Measurements from ENCODE around the gene STAC.

Gene STAC

GRCh38 chr3:36380221-36381031, at the start of gene STAC:
Gene STAC, plus strand, starts transcription at chr3:36380504. Its CDS starts 140 bp downstream, at chr3:36380644.
- no peak for DNase-seq (ENCODE audit: low spot score)

- DNase-seq (ENCODE audit: low spot score): no peak
These were observed 48.2 kb upstream of the STAC start for GRCh38 chr3:36332139-36332538.

- DNase-seq (ENCODE audit: low spot score): no peak
These were observed 18.1 kb upstream of the STAC start for GRCh38 chr3:36362216-36362615.

- DNase-seq (ENCODE audit: low spot score): no peak
These were observed 17.3 kb upstream of the STAC start for GRCh38 chr3:36362973-36363372.

- no peak for DNase-seq (ENCODE audit: low spot score)
These were observed 16.0 kb upstream of the STAC start for GRCh38 chr3:36364260-36364659.

GRCh38 chr3:36365829-36366228, 14.5 kb upstream of the STAC start:
- no peak for DNase-seq (ENCODE audit: low spot score)

- DNase-seq (ENCODE audit: low spot score): no peak
These were observed 14.0 kb upstream of the STAC start for GRCh38 chr3:36366308-36366707.

- no peak for DNase-seq (ENCODE audit: low spot score)
These were observed 12.3 kb upstream of the STAC start for GRCh38 chr3:36367912-36368573.

- DNase-seq (ENCODE audit: low spot score): no peak
These were observed 7.8 kb upstream of the STAC start for GRCh38 chr3:36372534-36372935.

- DNase-seq (ENCODE audit: low spot score): no peak
These were observed 7.2 kb upstream of the STAC start for GRCh38 chr3:36373084-36373483.

- no peak for DNase-seq (ENCODE audit: low spot score)
These were observed 6.6 kb upstream of the STAC start for GRCh38 chr3:36373666-36374065.

- no peak for DNase-seq (ENCODE audit: low spot score)
These were observed 458 bp upstream of the STAC start for GRCh38 chr3:36379872-36380220.

- no peak for DNase-seq (ENCODE audit: low spot score)
These were observed 1.1 kb downstream of the STAC start for GRCh38 chr3:36381311-36381956.

GRCh38 chr3:36393563-36393962, 13.3 kb downstream of the STAC start:
- DNase-seq (ENCODE audit: low spot score): no peak

- no peak for DNase-seq (ENCODE audit: low spot score)
These were observed 13.9 kb downstream of the STAC start for GRCh38 chr3:36394176-36394575.

- no peak for DNase-seq (ENCODE audit: low spot score)
These were observed 17.5 kb downstream of the STAC start for GRCh38 chr3:36397841-36398240.

- no peak for DNase-seq (ENCODE audit: low spot score)
These were observed 19.6 kb downstream of the STAC start for GRCh38 chr3:36399933-36400332.

GRCh38 chr3:36401056-36401455, 20.8 kb downstream of the STAC start:
- no peak for DNase-seq (ENCODE audit: low spot score)

- DNase-seq (ENCODE audit: low spot score): no peak
These were observed 23.4 kb downstream of the STAC start for GRCh38 chr3:36403661-36404060.

GRCh38 chr3:36405190-36405589, 24.9 kb downstream of the STAC start:
- DNase-seq (ENCODE audit: low spot score): no peak

- no peak for DNase-seq (ENCODE audit: low spot score)
These were observed 27.8 kb downstream of the STAC start for GRCh38 chr3:36408146-36408545.

- no peak for DNase-seq (ENCODE audit: low spot score)
These were observed 29.6 kb downstream of the STAC start for GRCh38 chr3:36409862-36410261.

- DNase-seq (ENCODE audit: low spot score): no peak
These were observed 31.3 kb downstream of the STAC start for GRCh38 chr3:36411587-36411986.

All from CD4-positive, alpha-beta T cell treated with Interleukin-6 at 100 ng/mL for 8 hours (primary cell).